ENCODE measurements around the gene EFTUD2.

DNA sequence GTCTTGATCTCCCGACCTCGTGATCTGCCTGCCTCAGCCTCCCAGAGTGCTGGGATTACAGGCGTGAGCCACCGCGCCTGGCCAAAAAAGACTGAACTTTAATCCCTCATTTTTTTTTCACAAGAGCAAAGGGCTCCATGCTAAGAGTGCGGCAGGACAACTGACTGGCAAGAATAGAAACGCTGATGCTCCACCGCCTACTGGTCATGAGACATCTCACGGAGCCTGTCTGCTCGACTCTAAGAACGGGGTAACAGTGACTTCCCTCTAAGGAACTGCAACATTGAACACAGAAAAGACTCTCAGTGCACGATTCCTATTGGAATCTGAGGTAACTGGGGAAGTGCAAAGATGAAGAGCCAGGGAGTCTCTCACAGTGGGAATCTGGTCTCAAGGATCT is 27.7 kb downstream of the EFTUD2 start:
- TF ChIP-seq, protein P1, sequence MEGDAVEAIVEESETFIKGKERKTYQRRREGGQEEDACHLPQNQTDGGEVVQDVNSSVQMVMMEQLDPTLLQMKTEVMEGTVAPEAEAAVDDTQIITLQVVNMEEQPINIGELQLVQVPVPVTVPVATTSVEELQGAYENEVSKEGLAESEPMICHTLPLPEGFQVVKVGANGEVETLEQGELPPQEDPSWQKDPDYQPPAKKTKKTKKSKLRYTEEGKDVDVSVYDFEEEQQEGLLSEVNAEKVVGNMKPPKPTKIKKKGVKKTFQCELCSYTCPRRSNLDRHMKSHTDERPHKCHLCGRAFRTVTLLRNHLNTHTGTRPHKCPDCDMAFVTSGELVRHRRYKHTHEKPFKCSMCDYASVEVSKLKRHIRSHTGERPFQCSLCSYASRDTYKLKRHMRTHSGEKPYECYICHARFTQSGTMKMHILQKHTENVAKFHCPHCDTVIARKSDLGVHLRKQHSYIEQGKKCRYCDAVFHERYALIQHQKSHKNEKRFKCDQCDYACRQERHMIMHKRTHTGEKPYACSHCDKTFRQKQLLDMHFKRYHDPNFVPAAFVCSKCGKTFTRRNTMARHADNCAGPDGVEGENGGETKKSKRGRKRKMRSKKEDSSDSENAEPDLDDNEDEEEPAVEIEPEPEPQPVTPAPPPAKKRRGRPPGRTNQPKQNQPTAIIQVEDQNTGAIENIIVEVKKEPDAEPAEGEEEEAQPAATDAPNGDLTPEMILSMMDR (IDR thresholded peaks at IDR 0.05) = no peak
- no peak for TF ChIP-seq EP300 (IDR thresholded peaks at IDR 0.05)

All from stomach (tissue), 4 donors.